GM18870 (cell line): Measurements from ENCODE around the gene ADRM1.

Source experiments
- ATAC-seq: cut with Tn5 transposase; IDR thresholded peaks from one replicate; pipeline ENCODE4 v1.9.1; 2021; ENCODE audit warnings: moderate library complexity; ENCODE audit not compliant: unreplicated experiment

The ADRM1 gene

GRCh38 chr20:62280303-62280702 is 22.5 kb upstream of the ADRM1 start:
- ATAC-seq = no peak

DNA sequence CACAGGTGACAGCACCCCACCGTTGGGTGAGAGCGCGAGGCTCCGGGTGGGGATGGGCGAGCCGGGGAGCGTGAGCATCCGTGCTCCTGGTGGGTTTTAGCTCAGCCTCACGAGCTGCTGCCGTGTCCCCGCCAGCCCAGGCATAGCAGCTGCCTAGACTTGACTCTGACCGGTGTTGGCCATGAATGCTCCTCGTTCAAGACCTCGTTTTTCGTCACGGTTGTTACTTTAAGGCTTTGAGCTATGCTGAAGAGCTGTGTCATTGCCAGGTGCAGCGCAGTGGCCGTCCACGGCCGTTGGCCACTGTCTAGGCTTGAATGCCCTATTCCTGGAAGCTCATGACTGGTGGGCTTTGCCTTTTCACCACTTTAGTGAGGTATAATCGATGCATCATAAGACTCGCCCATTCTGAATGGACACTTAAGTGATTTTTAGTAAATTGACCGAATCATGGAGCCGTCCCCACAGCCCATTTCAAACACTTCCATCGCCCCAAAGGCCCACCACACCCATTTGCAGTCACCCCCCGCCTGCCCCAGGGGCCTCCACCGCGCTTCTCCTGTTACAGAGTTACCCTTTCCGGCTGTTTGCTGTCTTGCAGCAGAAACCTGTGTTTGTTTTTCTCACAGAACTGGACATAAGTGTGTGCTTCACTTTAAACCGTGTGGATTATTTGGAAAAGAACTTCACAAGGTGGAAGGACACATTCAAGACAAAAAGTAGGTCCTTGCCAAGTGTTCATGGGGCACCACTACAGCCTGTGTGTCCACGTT is 21.4 kb upstream of the ADRM1 start:
- ATAC-seq = no peak

DNA sequence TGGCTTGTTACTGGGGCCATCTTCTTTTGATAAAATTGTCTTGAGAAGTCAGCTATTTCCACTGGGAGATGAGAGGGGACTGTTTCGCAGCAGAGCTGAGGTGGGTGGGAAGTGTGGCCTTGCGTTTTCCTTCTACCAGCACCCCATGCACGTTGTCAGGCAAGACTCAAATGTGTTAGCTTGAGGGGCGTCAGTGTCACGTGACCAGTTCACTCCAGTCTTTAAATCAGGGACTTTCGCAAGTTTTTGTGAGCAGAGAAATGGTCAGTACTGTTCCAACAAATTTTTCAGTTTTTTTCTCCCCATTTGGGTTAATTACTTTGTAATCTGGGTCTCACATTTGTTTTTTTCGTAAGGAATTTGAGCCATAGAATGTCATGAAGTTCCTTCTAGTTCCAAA is 20.7 kb upstream of the ADRM1 start:
- ATAC-seq = no peak

DNA sequence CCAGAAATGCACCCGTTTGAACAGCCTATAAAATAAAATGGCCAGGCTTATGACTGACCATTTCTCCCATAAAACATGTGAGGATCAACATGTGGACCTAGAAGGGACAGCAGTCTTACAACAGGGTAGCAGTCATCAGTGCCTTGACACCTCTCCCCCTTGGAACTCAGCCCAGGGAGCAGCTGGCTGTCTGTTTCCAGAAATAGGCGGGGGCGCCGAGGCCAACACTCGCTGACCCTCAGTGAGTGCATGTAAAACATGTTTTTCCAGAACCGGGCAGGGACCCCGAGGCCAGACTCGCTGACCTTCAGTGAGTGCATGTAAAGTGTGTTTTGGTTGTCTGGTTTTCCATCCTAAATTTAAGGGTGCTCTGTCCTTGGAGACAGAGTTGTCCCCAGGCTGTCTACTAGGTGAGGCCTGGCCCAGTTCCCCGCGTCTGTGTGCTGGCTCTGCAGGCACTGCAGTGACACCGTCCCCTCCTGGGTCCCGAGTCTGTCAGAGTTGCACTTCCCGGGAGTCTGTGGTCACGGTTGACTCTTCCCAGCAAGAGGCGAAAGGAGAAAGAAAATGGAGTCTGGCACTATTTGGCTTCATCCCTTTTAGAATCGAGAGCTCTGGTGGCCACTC is 19.8 kb upstream of the ADRM1 start:
- ATAC-seq = no peak

- ATAC-seq = no peak
Observed at GRCh38 chr20:62284448-62284847, 18.3 kb upstream of the ADRM1 start.

DNA sequence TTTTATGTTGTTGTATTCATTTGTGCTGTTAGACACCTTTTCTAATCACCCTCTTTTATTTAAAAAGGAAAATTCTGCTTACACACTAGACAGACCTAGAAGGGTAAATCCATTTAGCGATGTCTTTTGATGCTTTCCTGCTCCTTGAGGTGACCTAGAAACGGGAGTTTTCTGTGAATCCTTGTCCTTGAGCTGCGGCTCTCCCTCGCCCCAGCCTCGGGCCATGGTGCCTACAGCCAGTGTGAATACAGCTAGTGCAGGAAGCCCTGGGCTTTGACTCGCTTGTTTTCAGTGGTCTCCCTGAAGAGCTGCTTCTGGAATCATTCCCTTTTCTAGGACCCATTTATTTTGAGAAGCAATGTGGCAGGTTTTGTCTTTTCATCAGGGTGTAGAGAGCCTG is 17.6 kb upstream of the ADRM1 start:
- ATAC-seq = no peak

DNA sequence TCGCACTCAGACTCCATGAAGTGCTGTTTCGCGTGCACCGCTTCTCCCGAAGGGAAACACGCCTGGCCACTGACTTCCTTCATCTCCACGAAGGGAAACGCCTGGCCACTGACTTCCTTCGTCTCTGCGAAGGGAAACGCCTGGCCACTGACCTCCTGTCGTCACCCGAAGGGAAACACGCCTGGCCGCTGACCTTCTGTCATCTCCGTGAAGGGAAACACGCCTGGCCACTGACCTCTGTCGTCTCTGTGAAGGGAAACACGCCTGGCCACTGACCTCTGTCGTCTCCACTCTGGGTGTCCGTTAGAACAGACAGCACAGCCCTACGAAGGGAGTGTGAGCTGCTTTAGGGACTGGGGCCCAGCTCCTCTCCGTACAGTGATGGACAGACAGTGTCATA is 17.1 kb upstream of the ADRM1 start:
- no peak for ATAC-seq

GRCh38 chr20:62286493-62287064 is 16.2 kb upstream of the ADRM1 start:
- no peak for ATAC-seq

DNA sequence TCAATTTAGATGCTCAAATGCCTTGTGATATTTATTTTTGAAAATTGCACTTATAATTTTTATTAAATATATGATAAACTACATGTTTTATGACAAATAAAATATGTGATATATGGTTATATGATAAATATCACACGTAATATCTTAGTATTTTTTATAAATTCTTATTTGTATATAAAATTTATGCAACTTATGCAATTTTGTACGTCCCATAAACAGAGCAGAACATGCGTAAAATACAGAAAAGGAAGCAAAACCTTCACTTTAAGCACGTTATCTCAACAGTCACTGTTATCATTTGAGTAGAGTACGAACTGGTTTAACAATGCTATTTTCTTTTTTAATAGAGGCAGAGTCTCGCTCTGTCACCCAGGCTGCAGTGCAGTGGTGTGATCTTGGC is 15.7 kb upstream of the ADRM1 start:
- no peak for ATAC-seq

GRCh38 chr20:62287759-62288534 is 14.8 kb upstream of the ADRM1 start:
- no peak for ATAC-seq

GRCh38 chr20:62288535-62289105 is 14.2 kb upstream of the ADRM1 start:
- no peak for ATAC-seq

DNA sequence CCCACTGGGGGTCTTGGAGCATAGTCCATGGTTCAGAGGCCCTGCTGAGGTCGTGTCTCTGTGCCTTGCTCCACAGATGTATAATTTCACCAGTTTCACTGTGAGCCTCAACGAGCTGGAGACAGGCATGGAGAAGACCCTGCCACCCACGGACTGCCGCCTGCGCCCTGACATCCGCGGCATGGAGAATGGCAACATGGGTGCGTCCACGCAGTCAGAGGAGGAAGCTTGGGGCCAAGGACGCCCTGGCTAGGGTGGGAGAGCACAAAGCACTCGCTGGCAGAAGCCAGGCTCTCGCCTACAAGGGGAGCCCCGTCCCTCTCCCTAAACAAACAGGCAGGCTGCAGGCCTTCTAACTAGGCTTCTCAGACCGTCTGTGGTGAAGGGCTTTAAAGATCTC is 13.7 kb upstream of the ADRM1 start:
- ATAC-seq = no peak

DNA sequence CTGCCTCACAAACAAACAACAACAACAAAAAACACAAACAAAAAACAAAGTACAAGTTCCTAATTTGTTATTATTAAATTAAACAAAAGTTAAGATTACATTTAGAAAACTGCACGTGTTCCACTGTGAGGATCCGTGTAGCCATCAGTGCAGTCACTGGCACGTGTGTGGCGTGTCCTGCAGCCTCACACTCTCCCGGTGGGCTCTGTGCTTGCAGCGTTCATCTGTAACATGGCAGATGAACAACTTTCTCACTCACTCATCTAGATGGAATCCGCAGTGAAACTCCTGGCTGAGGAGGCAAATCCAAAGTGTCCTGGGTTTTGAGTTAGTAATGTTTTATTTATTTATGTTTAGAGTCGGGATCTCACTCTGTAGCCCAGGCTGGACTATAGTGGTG is 12.9 kb upstream of the ADRM1 start:
- no peak for ATAC-seq

GRCh38 chr20:62291251-62292066 is 11.3 kb upstream of the ADRM1 start:
- no peak for ATAC-seq

DNA sequence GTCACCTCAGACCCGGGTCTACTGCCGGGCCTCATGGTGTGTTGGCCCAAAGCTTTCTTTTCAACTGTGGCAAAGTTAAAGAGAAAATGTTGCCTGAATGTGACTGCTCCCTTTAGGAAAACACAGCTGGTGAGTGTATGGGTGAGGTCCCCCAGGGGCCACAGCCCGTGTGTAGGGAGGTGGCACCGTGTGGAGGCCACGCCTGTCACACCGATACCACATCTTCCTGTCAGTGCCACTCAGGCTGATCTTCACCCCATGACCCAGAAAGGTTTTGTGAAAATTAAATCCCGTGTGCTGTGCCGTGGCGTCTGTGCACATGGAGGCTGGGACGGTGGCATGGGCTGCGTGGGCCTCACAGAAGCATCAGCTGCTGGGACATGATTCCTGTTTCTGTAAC is 10.7 kb upstream of the ADRM1 start:
- ATAC-seq = no peak

DNA sequence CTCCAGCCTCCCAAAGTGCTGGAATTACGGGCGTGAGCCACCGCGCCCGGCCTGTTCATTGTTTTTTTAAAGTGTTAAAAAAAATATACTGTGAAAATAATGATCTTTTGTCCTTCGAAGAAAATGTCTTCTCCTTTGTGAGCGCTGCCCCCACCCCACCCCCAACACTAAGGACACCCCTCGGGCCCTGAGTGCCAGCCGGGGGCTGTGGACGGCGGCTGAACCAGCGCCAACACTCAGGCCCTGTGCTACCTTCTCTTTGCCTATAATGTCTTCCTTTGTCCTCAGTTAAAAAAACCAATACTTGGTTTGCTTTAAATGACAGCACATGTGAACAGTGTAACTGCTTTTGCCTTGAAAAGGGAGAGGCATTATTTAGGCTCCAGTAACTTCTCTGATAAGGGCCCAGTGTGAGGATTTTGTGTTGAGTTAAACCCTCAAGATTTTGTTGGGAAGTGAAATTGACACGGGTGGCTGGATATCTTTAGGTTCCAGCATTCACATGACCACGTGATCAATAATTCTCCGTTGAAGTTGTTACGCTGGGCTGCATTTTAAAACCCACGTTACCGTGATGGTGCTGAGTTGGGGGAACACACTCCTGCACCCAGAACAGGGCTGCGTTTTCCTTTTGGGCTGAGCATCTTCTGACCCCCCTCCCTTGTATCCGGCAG is 9.5 kb upstream of the ADRM1 start:
- no peak for ATAC-seq

- ATAC-seq = no peak
Observed at GRCh38 chr20:62293946-62294345, 8.9 kb upstream of the ADRM1 start.

- ATAC-seq = no peak
Observed at GRCh38 chr20:62294516-62294915, 8.3 kb upstream of the ADRM1 start.

- ATAC-seq = no peak
Observed at GRCh38 chr20:62296724-62297448, 5.9 kb upstream of the ADRM1 start.
